NCI-H2227 treated with DMSO at 0.1 percent for 48 hours (cell line): ENCODE data around the gene HOOK2.
"Not testable (repeated sequence)": the region's sequence is repeated elsewhere in the genome, so short reads cannot be mapped to it uniquely, and the experiment has no call there.

Source experiments
- DNase-seq: peaks from one replicate; lab custom pipeline; 2025; lab: John Stamatoyannopoulos, UW

The HOOK2 gene

GRCh38 chr19:12720851-12721655 lies 54.3 kb downstream of the HOOK2 start:
- DNase-seq = peak; percentile 5

- DNase-seq = no peak
Observed at GRCh38 chr19:12720296-12720695, 55.1 kb downstream of the HOOK2 start.

- no peak for DNase-seq
Observed at GRCh38 chr19:12715929-12716328, 59.4 kb downstream of the HOOK2 start.

GRCh38 chr19:12715102-12715501 lies 60.2 kb downstream of the HOOK2 start:
- no peak for DNase-seq

- not testable (repeated sequence) for DNase-seq
Observed at GRCh38 chr19:12713304-12713703, 62.0 kb downstream of the HOOK2 start.
